HG02852 (cell line): Measurements from ENCODE around the gene ARID1B.

Experiments used
- ATAC-seq: cut with Tn5 transposase; IDR thresholded peaks from one replicate; pipeline ENCODE4 v1.9.1; 2021; ENCODE audit warnings: mild to moderate bottlenecking, moderate library complexity; ENCODE audit not compliant: unreplicated experiment

Gene ARID1B

DNA sequence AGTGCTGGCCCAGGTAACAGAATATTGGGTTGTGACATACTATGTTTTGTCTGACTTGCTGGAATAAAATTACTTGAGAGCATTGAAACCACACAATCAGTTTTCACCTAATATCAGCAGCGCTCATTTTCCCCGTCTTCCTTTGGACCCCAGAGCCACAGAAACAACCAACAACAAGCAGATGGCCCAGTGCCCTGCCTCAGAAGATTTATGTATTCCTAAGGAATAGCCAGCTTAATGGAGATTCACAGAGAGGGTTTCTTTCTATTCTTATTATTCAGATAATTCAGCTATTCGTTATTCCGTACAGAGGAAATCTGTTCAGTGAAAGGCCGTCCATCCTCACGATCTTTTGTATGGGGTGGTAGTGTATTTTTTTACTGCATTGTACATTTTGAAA, 391.3 kb downstream of the ARID1B start:
- no peak for ATAC-seq

DNA sequence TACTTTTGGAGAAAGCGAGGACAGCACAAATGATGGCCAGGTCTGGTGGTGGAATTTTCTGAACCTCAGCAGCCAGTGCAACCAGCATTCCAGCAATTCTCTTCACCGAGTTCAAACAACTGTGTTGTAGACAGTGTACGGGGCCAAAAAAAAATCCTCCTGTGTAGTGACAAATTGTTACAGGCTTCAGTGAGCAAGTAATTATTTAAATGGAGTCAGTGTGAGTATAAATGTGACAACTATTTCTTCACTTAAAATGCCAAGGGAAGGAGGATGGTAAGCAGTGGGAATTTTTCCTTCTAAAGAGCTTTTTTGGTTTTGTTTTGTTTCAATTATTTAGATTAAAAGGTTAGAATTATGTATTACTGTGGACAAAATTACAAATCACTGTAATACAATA, 392.0 kb downstream of the ARID1B start:
- no peak for ATAC-seq

- no peak for ATAC-seq
These were observed 392.5 kb downstream of the ARID1B start for GRCh38 chr6:157169656-157170055.

GRCh38 chr6:157170535-157170934, 393.4 kb downstream of the ARID1B start:
- no peak for ATAC-seq

DNA sequence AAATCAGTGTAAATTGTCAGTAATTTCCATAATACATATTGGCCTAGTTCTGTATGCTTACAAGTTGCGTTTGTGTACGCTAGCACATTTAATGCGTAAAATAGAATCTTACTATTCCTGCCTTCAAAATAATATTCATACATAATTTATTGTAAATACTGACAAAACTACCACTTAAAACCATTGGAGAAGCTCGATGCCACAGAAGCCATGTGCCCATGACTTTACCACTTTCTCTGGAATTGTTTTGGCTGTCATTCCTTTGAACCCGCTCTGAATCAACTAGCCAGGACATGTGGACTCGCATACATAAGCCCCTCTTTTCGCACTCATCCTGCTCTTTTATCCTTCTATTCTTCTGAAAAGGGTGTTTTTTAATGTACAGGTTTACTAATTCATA, 394.6 kb downstream of the ARID1B start:
- no peak for ATAC-seq

DNA sequence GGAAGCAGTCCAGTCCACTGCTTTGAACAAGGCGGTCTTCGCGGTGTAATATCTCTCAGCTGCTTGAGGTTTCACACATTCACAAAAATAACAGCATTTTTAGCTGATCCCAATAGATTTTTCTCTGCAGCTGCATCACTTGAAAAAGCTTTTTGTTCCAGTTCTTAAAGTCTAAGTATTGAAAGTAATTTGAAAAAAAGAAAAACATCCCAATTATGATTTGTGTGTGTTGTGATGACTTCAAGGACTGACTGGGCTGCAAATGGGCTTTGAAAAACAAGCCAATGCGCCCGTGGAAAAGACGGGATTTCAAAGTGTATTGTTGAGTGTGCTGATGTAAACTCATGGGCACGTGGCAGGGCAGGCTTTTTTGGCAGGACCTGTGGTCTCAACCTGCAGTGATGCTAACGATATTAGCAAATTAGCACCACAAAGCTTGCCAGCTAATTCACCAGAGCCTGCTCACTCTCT, 395.1 kb downstream of the ARID1B start:
- ATAC-seq: no peak

DNA sequence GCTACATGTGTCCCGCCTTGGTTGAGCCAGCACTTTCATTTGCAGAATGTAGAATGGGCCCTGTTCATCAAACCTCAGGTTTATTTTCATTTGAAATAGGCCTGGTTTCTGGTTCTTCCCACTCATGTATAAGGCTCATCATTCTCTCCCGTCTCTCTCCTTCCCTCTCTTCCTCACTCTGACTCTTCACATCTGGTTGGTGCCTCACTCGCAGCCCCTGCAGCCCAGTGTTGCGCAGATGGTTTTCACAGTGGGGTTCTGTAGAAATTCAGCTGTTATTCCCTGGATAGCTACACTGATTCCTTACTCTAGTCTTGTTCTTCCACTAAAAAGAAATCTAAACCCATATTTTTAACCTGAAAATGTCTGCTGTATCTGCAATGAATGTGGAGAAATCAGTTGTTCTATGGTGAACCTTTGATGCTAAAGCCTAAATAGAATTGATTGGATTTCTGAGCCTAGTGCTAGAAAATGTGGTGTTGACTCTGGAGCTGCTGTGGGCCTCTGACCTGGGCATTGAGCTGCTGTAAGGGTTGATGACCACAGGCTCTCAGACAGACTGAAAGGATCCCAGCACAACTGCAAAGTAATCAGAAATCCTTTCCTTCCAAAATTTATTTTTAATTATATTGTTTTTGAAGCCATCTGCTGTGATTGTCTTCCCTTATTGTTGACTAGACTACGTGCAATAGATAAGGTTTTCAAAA, 395.8 kb downstream of the ARID1B start:
- ATAC-seq: no peak

DNA sequence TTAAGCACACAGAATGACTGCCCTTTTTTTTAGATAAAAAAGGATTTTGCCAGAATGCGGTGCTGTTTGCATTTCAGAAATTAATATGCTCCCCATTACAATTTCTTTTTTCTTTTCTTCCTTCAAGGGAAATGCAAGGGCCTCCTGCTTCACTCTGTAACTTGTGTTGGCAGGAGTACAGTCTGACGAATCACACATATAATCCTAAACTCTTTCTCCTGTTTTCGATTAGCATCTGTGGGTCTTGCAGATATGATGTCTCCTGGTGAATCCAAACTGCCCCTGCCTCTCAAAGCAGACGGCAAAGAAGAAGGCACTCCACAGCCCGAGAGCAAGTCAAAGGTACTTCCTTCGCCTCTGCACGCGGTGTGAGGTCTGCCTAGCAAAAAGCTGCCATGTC, 396.6 kb downstream of the ARID1B start:
- no peak for ATAC-seq

- no peak for ATAC-seq
These were observed 397.6 kb downstream of the ARID1B start for GRCh38 chr6:157174731-157175130.

DNA sequence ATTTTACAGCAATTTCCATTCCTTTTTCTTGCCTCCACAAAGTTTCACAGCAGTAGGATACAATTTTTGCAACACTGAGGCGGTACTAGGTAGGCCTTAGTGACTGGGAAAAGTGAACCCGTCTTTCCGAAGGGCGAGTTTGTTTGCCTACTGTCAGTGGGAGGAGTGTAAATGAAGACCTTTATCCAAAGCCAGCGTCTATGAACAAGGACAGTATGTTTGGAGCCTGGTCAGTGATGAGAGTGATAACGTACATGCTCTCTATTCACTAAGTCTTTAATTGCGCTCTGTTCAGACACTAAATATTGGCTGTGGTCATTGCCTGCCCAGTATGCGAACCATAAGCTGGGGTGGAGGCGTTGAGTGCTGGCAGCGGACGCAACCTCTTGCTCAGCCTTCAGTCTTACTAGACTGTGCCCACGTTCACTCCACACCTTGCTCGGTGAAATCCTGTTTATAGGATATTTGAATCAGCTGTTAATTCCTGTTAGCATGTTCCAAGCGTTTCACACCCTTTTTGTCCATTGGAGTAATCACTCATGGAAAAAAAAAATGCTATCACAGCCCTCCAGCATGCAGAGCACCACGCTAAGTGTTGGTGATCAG, 400.7 kb downstream of the ARID1B start:
- no peak for ATAC-seq

- no peak for ATAC-seq
These were observed 404.5 kb downstream of the ARID1B start for GRCh38 chr6:157181649-157182048.

GRCh38 chr6:157182503-157183264, 405.5 kb downstream of the ARID1B start:
- no peak for ATAC-seq

DNA sequence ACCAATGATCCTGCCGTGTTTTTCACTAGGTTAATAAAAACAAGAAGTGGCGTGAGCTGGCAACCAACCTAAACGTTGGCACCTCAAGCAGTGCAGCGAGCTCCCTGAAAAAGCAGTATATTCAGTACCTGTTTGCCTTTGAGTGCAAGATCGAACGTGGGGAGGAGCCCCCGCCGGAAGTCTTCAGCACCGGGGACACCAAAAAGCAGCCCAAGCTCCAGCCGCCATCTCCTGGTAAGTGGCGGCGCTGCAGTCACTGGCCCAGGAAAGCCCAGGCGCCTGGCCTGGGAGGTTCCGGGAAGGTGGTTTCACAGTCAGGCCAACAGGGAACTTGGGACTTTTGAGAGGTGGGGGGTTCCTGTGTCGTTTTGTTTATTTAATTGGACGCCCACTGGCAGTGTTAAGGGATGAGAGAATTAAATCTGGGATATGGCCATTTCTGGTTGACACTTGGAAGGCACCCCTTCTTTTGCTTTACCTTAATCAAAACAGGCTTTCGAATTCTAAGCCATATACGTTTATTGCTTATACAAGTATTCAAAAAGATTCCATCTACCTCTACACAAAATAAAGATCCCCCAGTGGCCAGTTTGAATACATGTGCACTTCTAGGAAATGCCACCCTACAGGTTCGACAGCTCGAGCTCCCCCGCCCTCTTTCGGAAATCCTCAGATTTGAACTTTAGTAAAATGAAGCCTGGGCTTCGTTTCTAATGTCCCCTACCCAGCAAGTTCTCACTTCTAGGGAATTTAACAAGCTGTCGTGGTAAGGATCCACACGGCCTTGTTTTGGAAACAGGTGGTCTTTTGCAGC, 407.2 kb downstream of the ARID1B start:
- no peak for ATAC-seq

DNA sequence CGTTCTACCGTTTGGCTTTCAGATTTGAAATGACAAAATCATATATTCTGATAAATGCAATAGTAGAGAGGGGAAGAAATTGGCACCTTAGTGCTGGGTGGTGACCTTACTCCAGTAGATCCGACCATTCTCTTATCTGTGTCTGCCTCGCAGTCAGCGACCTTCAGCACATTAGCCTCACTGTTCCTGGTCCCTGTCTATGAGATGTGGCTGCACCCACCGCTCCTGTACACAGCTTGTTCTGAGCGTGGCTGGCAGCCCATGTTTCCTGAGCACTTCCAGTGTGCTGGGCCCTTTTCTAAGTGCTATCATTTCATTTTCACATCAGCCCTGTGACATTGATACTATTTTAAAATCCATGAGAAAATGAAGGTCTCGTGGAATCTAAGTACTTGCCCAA, 408.0 kb downstream of the ARID1B start:
- ATAC-seq: no peak

- ATAC-seq: no peak
These were observed 408.8 kb downstream of the ARID1B start for GRCh38 chr6:157185986-157186385.

DNA sequence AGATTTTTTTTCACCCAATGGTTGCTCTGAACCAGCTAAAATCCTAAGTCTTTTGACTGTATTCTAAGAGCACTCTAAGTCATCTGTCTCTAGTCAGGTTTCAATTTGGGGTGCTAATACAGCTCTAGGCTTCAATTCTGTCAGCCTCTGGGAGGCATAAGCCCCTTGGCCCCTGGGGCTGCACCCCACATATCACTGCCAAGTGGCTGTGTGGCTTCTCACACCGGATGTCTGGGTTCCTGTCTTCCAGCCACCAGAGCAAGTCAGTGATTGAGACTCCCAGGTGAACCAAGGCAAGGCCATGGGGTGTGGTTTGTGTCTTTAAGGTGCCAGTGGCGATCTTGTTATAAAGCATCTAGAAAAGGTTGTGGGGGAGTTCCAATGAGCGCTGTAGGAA, 409.6 kb downstream of the ARID1B start:
- ATAC-seq: no peak

- no peak for ATAC-seq
These were observed 410.3 kb downstream of the ARID1B start for GRCh38 chr6:157187182-157188083.

GRCh38 chr6:157188213-157188612, 411.0 kb downstream of the ARID1B start:
- ATAC-seq: no peak

GRCh38 chr6:157193443-157193996, 416.3 kb downstream of the ARID1B start:
- no peak for ATAC-seq

DNA sequence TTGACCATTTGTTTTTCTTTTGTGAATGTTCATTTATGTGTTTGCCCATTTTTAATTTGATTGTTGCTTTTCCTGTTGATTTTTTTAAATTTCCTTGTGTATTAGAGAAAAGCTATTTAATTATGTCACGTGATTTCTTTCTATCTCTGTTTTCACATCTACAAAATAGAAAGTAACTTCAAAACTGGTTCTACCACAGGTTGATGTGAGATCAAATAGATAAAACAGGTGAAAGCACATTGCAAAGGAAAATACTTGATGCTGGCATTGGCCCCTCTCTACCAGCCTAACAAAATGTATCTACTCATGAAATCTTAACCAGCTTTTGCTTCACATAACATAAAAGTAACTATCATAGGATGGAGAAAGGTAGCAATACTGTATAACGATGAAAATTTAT, 416.9 kb downstream of the ARID1B start:
- ATAC-seq: no peak
